Epithelial cell of prostate (primary cell): ENCODE measurements around the gene RAP1GAP.
"Not testable (repeated sequence)": the region's sequence is repeated elsewhere in the genome, so short reads cannot be mapped to it uniquely, and the experiment has no call there.

Experiments used
- DNase-seq: peaks from one replicate; pipeline ENCODE4 v3.0.0-alpha.2; 2011; ENCODE audit warnings: low read depth, low spot score
- H3K27ac ChIP-seq: fragments of 450-650 bp; 2 replicates; pipeline ENCODE4 v1.5.1; 2017; ENCODE audit warnings: mild to moderate bottlenecking

Gene RAP1GAP

DNA sequence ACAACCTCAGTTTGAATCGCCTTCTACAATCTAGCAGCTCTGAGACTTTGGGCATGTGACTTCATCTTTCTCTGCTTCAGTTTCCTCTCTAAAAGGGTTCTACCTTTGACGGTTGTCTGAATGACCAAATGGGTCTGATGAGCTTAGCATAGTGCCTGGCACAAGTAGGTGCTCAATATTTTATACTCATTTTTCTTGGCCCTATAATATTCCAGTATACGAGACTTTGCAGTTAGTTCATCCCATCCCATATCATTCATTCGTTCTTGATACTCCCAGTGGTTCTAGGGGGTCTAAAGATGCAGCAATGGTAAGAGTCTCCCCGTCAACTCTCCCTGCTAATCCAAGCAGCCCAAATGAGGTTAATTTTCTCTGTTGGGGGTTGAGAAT is 92.4 kb downstream of the RAP1GAP start:
- DNase-seq = no peak
- H3K27ac ChIP-seq = no peak overlapping the region

DNA sequence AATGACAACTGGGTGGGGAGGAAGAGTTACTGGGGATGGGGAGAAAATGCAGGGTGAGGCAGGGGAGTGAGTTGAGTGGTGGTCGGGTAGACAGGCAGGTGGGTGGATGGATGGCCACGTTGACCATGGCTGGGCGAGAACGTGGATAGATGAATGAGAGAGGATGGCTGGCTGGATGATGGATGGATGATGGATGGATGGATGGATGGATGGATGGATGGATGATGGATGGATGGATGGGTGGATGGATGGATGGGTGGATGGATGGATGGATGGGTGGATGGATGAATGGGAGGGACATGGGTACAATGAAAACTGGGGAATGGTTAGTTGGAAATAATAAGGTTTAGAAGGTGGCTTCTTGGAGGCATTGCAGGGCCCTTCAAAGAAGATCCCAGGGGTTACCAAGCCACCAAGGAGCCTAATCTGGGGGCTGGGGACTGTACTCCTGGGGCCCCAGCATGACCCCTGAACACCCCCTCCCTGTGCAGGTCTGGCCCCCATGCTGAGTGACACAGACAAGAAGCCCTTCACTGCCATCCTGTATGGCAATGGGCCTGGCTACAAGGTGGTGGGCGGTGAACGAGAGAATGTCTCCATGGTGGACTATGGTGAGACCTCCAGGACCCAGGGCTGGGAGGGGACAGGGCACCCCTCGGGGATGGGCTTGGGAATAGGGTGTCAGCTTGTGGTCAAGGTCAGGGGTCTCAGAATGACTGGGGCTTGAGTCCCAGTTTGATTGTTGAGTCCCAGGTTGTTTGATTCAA is 92.9 kb downstream of the RAP1GAP start:
- H3K27ac ChIP-seq = no peak overlapping the region
- no peak for DNase-seq

DNA sequence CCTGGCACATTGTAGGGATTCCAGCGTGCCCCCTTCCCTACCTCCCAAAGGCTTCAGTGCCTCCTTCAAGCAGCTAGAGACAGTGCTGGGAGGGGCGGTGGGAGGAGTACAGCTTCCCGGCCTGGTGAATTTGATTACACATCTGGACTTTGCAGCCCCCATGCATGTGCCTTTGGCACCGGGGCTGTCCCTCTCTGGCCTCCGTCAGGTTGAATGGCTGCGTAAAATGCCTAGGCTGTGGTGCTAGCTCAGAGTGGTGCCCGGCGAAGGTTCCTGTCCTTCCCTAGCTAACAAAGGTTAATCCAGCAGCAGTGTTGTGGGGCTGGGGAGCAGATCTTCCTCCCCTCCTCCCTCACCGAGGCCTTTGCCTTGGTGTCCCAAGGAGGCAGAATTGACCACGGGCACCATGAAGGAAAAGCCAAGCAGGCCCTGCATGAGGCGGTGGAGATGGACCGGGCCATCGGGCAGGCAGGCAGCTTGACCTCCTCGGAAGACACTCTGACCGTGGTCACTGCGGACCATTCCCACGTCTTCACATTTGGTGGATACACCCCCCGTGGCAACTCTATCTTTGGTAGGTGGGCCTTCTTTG is 93.7 kb downstream of the RAP1GAP start:
- no peak overlapping the region for H3K27ac ChIP-seq
- DNase-seq = no peak

DNA sequence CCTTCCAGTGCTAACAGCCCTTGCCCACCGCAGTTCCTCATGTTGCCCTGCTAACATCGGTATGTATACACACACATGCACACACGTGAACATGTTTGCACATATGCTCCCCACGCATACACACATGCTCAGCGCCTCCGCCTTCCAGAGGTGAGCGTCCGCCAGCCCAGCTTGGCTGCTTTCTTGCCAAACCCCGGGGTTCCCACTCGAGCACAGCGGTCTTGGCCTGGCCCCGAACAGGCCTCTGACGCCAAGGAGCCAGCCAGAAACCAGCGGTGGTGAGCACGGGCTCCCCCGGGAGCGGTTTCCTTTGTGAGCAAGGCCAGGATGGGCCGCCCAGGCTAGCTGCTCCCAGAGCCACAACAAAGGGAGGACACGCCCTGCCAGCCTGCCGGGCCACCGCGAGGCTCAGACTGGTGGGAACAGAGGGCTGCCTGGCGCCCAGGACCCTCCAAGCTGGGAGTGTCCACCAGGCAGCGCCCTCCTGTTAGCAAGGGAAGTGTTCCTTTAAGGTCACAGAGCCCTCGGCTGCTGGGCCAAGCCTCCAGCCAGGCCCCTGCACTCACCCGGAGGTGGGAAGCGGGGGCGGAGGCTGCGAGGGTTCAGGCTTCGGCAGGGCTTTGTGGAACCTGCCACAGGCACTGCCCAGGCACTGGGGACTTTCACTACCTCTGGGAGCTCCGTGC is 94.5 kb downstream of the RAP1GAP start:
- H3K27ac ChIP-seq = no peak overlapping the region
- DNase-seq = no peak

DNA sequence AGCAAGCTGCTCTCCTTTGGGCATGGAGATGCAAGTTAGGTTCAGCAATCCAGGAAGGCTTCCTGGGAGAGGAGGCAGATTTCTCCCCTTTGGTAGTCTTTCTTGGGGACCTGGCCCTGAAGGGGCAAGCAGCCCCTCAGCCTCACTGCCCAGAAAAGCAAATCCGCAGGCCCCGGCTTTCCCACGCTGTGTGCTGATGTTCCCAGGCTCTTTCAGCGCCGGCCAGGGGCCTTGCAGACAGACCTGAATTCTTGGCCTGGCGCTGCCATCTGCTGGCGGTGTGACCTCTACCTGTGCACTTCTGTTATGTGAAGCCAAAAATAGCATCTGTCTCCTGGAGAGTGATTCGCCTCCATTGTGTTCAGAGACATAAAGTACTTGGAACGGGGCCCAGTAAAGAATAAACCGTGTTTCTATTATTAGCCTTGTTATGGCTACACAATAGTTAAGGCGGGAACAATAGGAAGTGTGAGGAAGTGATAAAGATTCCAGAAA is 95.1 kb downstream of the RAP1GAP start:
- no peak overlapping the region for H3K27ac ChIP-seq
- DNase-seq = no peak

DNA sequence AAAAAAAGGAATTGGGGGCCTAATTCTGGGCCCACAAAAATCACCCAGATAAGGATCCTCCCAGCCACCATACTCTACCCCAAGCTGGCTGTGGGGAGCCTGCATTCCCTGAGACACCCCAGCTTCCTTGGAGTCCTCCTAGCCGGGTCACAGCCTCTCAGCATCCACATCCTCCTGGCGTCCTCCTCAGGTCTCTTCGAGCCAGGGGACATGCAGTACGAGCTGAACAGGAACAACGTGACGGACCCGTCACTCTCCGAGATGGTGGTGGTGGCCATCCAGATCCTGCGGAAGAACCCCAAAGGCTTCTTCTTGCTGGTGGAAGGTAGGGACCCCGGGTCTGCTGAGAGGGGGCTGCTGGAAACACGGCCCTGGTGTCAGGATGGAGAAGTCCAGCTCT is 95.7 kb downstream of the RAP1GAP start:
- DNase-seq = no peak
- no peak overlapping the region for H3K27ac ChIP-seq

DNA sequence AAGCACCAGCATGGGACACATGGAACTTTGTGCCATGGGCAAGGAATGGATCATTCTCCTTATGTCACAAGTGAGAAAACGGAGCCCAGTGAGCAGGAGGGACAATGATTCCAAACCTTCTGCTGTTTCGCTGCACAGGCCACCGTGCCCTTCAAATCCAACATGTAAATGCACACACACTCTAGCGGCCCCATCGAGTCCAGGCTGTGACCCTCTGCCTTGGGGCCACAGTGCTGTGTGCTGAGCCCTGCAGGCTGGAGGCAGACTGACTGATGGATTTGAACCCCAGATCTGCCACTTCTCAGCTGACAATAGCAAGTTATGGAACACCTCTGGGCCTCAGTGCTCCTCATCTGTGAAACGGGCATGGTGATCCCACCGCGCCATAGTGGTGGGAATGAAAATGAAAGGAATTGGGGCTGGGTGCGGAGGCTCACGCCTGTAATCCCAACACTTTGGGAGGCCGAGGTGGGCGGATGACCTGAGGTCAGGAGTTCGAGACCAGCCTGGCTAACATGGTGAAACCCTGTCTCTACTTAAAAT is 96.4 kb downstream of the RAP1GAP start:
- H3K27ac ChIP-seq = no peak overlapping the region
- no peak for DNase-seq

DNA sequence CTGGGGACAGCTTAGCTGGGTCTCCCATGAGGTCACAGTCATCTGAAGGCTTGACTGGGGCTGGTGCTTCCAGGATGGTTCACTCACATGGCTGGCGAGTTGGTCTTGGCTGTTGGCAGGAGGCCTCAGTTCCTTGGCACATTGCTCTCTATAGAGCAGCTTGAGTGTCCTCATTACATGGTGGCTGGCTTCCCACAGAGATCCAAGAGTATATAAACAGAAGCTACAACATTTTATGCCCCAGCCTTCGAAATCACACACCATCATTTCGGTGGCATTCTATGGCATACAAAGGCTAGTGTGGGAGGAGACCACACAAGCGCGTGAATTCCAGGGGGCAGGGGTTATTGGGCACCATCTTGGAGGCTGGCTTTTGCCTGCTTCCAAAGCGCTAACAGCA is 96.9 kb downstream of the RAP1GAP start:
- no peak for DNase-seq
- H3K27ac ChIP-seq = no peak overlapping the region

DNA sequence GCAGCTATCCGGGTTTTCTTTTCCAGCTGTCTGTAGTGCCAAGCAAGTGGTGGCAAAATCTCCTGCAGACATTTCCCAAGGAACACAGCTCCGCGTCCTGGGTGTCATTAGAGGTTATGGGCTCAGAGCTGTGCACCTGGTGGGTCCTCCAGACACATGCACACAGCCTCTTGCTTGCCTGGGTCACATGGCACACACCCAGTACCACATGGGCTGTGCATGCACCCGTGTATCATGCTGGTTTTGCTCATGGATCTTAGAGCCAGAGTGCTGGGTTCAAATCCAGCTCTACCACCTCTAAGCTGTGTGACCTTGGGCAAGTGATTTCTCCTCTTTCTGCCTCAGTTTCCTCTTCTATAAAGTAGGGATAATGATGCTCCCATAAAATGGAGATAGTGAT is 98.3 kb downstream of the RAP1GAP start:
- DNase-seq = no peak
- no peak overlapping the region for H3K27ac ChIP-seq

DNA sequence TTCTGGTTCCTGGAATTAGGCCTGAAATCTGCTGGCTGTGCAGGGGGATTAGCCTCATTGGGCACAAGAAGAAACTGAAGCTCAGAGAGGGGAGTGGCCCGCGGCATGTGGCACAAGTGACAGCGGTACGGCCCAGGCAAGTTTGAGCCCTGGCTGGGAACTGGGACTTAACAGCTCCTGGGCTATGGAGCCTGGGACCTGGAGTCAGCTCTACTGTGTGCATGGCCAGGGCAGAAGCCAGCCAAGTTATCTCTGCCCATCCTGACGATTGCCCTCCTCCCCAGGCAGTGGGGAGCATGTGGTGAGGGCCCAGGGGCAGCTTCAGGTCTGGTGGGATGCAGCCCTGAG is 98.7 kb downstream of the RAP1GAP start:
- no peak overlapping the region for H3K27ac ChIP-seq
- DNase-seq = no peak

DNA sequence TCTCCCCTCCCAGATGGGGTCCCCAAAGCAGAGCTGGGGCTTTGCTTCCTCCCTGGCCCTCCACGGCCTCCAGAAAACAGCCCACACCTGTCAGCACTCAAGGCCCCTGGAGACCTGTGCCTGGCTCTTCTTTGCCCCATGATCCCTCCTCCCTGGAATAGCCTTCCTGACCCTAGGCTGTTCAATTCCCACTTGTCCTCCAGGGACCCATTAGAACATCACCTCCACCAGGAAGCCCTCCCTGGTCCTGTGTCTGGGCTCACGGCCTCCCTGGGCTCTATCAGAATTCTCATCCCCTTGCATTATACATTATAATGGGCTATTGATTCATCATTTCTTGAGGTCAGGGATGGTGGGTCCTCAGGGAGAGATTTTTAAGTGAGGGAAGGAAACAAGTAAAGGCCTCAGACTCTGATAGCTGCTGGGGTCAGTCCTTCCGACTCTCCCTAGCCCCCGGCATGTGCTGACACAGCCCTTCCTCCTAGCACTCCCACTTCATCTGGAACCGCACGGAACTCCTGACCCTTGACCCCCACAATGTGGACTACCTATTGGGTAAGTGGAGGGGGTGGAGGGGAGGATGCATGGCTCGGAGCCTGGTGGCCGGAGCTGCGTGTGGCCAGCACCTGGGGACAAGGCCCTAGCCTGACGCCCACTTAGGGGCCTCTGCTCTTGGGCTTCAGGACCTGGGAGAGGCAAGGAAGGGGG is 99.2 kb downstream of the RAP1GAP start:
- H3K27ac ChIP-seq = no peak overlapping the region
- no peak for DNase-seq

DNA sequence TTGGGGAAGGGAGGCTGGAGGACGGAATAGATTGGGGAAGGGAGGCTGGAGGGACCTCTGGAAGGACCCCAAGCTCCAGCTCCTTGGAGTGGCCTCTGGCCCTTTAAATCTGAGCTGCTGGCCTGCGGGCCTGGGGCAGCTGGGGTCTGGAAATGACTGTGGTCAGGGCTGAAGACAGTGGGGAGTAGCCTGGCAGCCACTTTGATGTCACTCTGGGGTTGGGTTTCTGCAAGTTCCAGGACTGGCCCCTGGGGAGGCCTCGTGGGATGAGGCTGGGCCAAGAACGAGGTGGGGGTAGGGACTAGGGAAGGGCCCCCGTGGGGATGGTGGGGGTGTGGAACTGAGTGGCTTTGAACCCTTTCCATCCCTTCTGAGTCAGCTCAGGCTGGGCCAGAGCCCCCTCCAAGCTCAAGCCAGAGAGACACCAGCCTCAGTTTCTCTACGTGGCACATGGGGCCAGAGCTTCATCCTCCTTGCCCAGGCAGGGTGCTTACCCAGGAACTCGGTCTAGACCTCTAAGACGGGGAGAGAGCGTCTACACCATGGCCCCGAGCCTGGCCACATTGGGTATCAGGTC is 100.3 kb downstream of the RAP1GAP start:
- no peak overlapping the region for H3K27ac ChIP-seq
- no peak for DNase-seq

DNA sequence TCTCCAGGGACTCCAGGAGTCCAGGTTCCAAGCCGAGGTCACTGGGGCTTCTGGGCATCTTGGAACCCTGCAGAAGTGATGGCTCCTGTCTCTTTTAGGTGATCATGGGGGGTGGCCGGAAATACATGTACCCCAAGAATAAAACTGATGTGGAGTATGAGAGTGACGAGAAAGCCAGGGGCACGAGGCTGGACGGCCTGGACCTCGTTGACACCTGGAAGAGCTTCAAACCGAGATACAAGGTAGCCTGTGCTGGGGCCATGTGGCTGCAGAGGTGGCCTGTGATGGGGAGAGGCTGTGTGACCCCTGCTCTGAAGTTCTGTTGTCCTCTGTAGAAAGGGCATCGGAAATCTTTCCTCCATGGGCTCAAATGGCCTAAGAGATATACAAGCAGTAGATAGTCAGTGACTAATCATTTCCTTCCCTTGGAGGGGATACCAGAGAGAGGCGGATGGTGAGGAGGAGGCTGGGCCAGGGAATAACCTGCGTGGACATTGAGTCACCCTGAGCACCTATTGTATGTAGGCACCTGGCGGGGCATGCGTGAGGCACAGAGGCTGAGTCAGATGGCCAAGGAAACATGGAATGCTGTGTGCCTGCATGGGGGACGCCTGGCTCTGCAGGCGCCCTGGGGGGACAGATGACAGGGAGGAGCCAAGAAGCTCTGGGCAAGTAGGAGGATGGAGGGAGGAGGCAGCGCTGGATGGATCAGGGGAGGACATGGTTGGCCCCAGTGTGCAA is 101.0 kb downstream of the RAP1GAP start:
- peak overlapping the region; percentile 59 for H3K27ac ChIP-seq
- peak; percentile 59 for DNase-seq

DNA sequence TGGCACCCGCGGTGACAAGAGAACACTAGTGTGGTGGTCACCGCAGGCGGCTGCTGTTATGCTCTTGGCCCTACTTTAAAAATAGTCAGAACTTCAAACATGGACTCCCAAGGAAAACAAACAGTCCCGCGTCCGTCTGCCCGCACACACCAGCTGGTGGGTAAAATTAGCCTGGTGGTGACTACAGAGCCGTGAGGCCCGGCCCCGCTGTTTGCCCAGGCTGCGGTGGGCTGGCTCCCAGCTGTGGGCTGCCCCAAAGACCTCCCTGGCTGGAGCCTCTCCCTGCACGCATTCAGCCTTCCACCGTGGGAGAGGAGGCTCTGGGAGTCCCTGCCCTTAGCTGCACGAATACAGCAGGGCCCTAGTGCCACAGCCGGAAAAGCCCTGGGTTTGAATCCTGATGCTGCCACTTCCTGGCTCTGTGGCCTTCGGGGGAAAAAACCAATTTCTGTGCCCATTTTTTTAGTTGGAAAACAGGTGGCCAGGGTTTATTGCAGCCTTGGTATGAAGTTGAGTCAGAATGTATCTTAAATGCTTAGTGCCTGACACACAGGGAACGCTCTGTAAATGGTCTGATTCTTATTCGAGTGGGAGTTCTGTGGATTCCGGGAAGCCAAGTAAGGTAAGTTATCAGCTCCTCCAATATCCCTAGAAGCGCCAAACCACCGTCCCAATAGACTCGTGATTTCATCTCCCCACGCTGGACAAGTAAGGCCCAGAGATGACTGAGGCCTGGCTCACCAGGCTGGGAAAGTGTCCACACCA is 101.7 kb downstream of the RAP1GAP start:
- DNase-seq = no peak
- peak overlapping the region; percentile 59 for H3K27ac ChIP-seq

DNA sequence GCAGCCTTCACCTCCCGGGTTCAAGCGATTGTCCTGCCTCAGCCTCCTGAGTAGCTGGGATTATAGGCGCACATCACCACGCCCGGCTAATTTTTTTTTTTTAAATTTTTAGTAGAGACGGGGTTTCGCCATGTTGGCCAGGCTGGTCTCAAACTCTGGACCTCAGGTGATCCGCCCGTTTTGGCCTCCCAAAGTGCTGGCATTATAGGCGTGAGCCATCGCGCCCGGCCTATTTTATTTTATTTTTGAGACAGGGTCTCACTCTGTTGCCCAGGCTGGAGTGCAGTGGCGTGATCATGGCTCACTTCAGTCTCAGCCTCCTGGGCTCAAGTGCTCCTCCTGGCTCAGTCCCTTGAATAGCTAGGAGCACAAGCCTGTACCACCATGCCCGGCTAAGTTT is 102.8 kb downstream of the RAP1GAP start:
- H3K27ac ChIP-seq, DNase-seq: not testable (repeated sequence)

DNA sequence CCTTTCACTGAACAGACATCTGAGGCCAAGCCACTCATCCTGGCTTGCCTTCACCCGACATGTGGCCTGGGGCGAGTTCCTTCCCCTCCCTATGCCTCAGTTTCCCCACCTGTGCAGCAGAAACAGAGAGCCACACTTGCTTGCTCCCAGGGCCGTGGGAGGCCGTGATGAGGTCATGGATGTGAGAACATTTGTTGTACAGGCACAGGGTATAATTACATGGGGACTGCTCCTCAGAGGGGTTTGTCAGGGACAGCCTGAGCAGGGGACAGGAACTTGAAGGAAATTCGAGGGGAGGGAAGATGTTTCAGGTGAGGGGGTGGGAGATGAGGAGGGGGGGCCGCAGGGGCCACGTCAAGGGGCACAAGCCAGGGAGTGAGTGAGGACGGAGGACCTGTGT is 103.9 kb downstream of the RAP1GAP start:
- no peak overlapping the region for H3K27ac ChIP-seq
- DNase-seq = no peak

DNA sequence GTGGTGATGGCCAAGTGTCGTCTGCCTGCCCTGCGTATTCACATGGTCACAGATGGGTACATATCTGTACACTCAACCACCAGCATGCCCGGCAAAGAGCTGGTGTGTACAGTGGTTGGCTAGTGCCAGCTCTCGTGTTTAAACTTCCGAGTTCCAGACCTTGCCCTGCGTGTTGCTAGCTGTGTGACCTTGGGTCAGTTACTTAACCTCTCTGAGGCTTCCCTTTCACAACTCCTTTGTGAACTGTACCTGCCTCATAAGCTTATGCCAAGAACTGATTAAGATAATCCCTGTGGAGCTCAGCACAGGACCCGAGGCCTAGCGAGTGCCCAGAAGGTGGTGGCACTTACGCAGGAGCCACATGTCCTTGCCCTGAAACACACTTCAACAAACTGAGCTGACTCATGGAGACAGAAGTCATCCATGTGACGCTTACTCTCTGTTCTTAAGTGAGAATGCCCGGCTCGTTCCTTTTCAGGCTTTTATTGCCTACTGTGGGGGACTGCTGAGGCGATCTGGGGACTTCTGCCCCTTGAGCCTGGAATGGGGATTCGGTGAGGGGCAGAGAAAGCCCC is 104.5 kb downstream of the RAP1GAP start:
- no peak for DNase-seq
- H3K27ac ChIP-seq = no peak overlapping the region

DNA sequence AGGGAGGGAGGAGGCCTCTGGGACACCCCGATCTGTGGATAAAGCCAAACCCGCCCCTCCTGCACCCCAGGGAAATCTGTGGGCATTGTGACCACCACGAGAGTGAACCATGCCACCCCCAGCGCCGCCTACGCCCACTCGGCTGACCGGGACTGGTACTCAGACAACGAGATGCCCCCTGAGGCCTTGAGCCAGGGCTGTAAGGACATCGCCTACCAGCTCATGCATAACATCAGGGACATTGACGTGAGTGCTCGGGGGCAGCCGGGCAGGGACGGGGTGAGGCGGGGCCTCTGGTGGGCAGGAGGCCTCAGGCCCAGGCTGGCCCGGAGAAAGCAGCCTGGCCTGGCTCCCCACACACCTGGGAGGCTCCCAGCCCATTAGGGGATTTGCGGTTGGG is 105.2 kb downstream of the RAP1GAP start:
- H3K27ac ChIP-seq = no peak overlapping the region
- no peak for DNase-seq

DNA sequence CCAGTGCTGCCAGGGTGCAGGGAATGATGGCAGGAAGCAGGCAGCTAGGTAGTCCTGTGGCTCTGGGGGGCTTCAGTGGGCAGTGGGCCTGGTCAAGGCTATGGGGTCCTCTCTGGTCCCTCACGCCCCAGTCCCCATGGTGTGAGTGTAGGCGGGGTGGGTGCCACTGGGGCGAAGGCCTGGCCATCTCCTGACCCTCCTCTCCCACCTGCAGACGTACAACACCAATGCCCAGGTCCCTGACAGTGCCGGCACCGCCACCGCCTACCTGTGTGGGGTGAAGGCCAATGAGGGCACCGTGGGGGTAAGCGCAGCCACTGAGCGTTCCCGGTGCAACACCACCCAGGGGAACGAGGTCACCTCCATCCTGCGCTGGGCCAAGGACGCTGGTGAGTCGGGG is 106.3 kb downstream of the RAP1GAP start:
- no peak for DNase-seq
- H3K27ac ChIP-seq = no peak overlapping the region
